CD1c-positive myeloid dendritic cell (primary cell): ENCODE measurements around the gene CD37.

Experiments used
- DNase-seq: peaks from one replicate; pipeline ENCODE4 v3.0.0-alpha.2; 2016; ENCODE audit errors: extremely low spot score

The CD37 gene

GRCh38 chr19:49378512-49378911, 43.3 kb downstream of the CD37 start:
- DNase-seq: no peak

- no peak for DNase-seq
Observed at GRCh38 chr19:49380391-49380790, 45.2 kb downstream of the CD37 start.

- DNase-seq: no peak
Observed at GRCh38 chr19:49382639-49383038, 47.4 kb downstream of the CD37 start.

GRCh38 chr19:49383599-49383998, 48.4 kb downstream of the CD37 start:
- DNase-seq: no peak

- peak; percentile 84 for DNase-seq
Observed at GRCh38 chr19:49387936-49388372, 52.7 kb downstream of the CD37 start, which contains the start of gene KASH5. Gene KASH5 (plus strand): TSS chr19:49388249. CDS start chr19:49390884, 2,635 bp downstream.

- no peak for DNase-seq
Observed at GRCh38 chr19:49389406-49389805, 54.2 kb downstream of the CD37 start.
